ENCODE measurements around the gene RTN4R.
"Not testable (repeated sequence)": the region's sequence is repeated elsewhere in the genome, so short reads cannot be mapped to it uniquely, and the experiment has no call there.

- not testable (repeated sequence) for TF ChIP-seq POLR2A (IDR thresholded peaks at IDR 0.05)
- TF ChIP-seq, protein P1, sequence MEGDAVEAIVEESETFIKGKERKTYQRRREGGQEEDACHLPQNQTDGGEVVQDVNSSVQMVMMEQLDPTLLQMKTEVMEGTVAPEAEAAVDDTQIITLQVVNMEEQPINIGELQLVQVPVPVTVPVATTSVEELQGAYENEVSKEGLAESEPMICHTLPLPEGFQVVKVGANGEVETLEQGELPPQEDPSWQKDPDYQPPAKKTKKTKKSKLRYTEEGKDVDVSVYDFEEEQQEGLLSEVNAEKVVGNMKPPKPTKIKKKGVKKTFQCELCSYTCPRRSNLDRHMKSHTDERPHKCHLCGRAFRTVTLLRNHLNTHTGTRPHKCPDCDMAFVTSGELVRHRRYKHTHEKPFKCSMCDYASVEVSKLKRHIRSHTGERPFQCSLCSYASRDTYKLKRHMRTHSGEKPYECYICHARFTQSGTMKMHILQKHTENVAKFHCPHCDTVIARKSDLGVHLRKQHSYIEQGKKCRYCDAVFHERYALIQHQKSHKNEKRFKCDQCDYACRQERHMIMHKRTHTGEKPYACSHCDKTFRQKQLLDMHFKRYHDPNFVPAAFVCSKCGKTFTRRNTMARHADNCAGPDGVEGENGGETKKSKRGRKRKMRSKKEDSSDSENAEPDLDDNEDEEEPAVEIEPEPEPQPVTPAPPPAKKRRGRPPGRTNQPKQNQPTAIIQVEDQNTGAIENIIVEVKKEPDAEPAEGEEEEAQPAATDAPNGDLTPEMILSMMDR (IDR thresholded peaks at IDR 0.05), result not testable (repeated sequence)
These were observed 7.2 kb upstream of the RTN4R start for GRCh38 chr22:20275325-20275724.

Data from adrenal gland (tissue), 5 donors.